Measurements from ENCODE around the gene CNTN5.

The CNTN5 gene

DNA sequence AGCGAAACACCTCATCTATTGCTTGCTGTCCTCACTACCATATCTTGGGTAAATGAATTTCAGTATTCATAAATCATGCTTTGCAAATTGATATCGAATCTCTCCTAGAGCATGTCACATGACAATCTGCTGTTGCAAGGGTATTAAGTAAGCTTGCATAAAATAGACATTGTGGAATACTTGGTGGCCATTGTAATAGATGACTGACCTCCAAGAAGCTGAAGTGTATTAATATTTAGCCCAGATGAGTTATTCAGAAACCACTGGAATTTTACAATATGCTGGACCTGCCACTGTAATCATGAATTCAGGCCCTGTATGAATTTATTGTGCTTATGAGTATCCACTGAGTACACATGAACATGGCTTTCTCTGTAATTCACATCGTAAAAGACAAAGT is 1376.7 kb downstream of the CNTN5 start:
- no peak for TF ChIP-seq TCF12 (IDR thresholded peaks at IDR 0.05; ENCODE audit: low read depth)
- TF ChIP-seq TEAD4 (IDR thresholded peaks at IDR 0.05) = no peak
- no peak for TF ChIP-seq EP300 (IDR thresholded peaks at IDR 0.05; ENCODE audit: borderline replicate concordance)
- TF ChIP-seq TAF1 (IDR thresholded peaks at IDR 0.05; ENCODE audit: low read depth) = no peak
- no peak for TF ChIP-seq CEBPB (IDR thresholded peaks at IDR 0.05)
- TF ChIP-seq USF1 (IDR thresholded peaks at IDR 0.05) = no peak
- no peak for TF ChIP-seq CREB1 (IDR thresholded peaks at IDR 0.05; ENCODE audit: low read depth)
- TF ChIP-seq MAX (IDR thresholded peaks at IDR 0.05) = no peak
- TF ChIP-seq, protein P1, sequence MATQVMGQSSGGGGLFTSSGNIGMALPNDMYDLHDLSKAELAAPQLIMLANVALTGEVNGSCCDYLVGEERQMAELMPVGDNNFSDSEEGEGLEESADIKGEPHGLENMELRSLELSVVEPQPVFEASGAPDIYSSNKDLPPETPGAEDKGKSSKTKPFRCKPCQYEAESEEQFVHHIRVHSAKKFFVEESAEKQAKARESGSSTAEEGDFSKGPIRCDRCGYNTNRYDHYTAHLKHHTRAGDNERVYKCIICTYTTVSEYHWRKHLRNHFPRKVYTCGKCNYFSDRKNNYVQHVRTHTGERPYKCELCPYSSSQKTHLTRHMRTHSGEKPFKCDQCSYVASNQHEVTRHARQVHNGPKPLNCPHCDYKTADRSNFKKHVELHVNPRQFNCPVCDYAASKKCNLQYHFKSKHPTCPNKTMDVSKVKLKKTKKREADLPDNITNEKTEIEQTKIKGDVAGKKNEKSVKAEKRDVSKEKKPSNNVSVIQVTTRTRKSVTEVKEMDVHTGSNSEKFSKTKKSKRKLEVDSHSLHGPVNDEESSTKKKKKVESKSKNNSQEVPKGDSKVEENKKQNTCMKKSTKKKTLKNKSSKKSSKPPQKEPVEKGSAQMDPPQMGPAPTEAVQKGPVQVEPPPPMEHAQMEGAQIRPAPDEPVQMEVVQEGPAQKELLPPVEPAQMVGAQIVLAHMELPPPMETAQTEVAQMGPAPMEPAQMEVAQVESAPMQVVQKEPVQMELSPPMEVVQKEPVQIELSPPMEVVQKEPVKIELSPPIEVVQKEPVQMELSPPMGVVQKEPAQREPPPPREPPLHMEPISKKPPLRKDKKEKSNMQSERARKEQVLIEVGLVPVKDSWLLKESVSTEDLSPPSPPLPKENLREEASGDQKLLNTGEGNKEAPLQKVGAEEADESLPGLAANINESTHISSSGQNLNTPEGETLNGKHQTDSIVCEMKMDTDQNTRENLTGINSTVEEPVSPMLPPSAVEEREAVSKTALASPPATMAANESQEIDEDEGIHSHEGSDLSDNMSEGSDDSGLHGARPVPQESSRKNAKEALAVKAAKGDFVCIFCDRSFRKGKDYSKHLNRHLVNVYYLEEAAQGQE (IDR thresholded peaks at IDR 0.05; ENCODE audit: low read depth) = no peak
- no peak for TF ChIP-seq ZBTB7A (IDR thresholded peaks at IDR 0.05; ENCODE audit: low read depth)
- TF ChIP-seq NFIC (IDR thresholded peaks at IDR 0.05) = no peak
- no peak for TF ChIP-seq RAD21 (IDR thresholded peaks at IDR 0.05; ENCODE audit: low read depth)
- no peak for TF ChIP-seq FOXM1 (IDR thresholded peaks at IDR 0.05; ENCODE audit: borderline replicate concordance, low read depth)
- no peak for TF ChIP-seq EGR1 (IDR thresholded peaks at IDR 0.05)
- no peak for TF ChIP-seq YY1 (IDR thresholded peaks at IDR 0.05; ENCODE audit: low read depth)

DNA sequence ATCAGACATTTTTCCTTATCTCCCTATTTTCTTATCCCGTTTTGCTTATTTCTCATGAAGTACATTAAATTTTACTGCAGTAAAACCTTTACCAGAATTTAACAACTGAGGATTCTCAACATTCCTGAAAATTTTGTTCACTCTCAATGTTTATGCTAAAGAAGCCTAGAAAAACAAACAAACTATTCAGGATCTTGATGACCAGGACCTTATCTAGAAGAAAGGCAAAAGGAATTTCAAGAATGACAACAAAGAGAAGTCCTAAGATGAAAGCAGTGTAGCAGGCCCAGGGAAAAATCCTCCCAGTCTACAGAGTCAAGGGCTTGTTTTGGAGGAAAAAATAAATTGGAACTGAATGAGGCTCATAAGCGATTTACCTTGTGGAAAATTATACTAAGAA is 1383.1 kb downstream of the CNTN5 start:
- TF ChIP-seq RAD21 (IDR thresholded peaks at IDR 0.05; ENCODE audit: low read depth) (no peak), NFIC (IDR thresholded peaks at IDR 0.05) (no peak), EGR1 (IDR thresholded peaks at IDR 0.05) (no peak), TEAD4 (IDR thresholded peaks at IDR 0.05) (no peak), TCF12 (IDR thresholded peaks at IDR 0.05; ENCODE audit: low read depth) (no peak), USF1 (IDR thresholded peaks at IDR 0.05) (no peak), FOXM1 (IDR thresholded peaks at IDR 0.05; ENCODE audit: borderline replicate concordance, low read depth) (no peak), TAF1 (IDR thresholded peaks at IDR 0.05; ENCODE audit: low read depth) (no peak), YY1 (IDR thresholded peaks at IDR 0.05; ENCODE audit: low read depth) (no peak), ZBTB7A (IDR thresholded peaks at IDR 0.05; ENCODE audit: low read depth) (no peak), CREB1 (IDR thresholded peaks at IDR 0.05; ENCODE audit: low read depth) (no peak), MAX (IDR thresholded peaks at IDR 0.05) (no peak)
- TF ChIP-seq, protein P1 (IDR thresholded peaks at IDR 0.05; ENCODE audit: low read depth) = no peak

DNA sequence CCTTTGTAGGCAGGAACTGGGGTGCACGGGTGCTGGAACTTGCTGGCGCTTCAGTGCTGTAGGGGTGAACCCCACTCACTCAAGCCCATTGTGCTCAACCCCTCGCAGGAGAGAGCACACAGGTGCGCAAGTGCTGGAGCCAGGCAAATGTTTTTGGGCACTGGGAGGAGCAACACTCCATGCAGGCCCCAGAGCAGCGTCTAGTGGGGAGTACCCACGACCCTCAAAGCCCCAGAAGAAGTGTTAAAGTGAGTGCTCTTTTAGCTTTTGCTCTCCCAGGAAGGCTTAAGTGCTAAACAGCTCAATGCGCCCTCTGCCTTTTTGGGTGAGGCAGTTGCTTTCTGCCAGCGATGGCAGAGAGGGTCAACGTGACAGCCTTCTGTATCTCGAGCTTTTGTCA is 1384.2 kb downstream of the CNTN5 start:
- TF ChIP-seq EP300 (IDR thresholded peaks at IDR 0.05; ENCODE audit: borderline replicate concordance) (no peak), RAD21 (IDR thresholded peaks at IDR 0.05; ENCODE audit: low read depth) (no peak), USF1 (IDR thresholded peaks at IDR 0.05) (no peak), TEAD4 (IDR thresholded peaks at IDR 0.05) (no peak), ZBTB7A (IDR thresholded peaks at IDR 0.05; ENCODE audit: low read depth) (no peak), NFIC (IDR thresholded peaks at IDR 0.05) (no peak), YY1 (IDR thresholded peaks at IDR 0.05; ENCODE audit: low read depth) (no peak), CREB1 (IDR thresholded peaks at IDR 0.05; ENCODE audit: low read depth) (no peak), FOXM1 (IDR thresholded peaks at IDR 0.05; ENCODE audit: borderline replicate concordance, low read depth) (no peak), TAF1 (IDR thresholded peaks at IDR 0.05; ENCODE audit: low read depth) (no peak), MAX (IDR thresholded peaks at IDR 0.05) (no peak), EGR1 (IDR thresholded peaks at IDR 0.05) (no peak), TCF12 (IDR thresholded peaks at IDR 0.05; ENCODE audit: low read depth) (no peak), CEBPB (IDR thresholded peaks at IDR 0.05) (no peak)
- TF ChIP-seq, protein P1 (IDR thresholded peaks at IDR 0.05; ENCODE audit: low read depth) = no peak

Measured in Ishikawa (cell line).